Adrenal gland (tissue), 12 donors: ENCODE measurements around the gene BABAM2. TPM values are rescaled to one million over a fixed set of nuclear protein-coding genes. Genes with fewer than 3 reads are reported as not detected.
"Not testable (repeated sequence)": the region's sequence is repeated elsewhere in the genome, so short reads cannot be mapped to it uniquely, and the experiment has no call there.

Source experiments
- DNase-seq, 7 donors: peaks; one replicate each; pipeline ENCODE4 v3.0.0-alpha.2; 2019 to 2020
- H3K27ac ChIP-seq, 5 donors: fragments of 200-600 bp; sonication (generic) in 4 of 5; 1 replicate in 3 of 5; 2 replicates in 2 of 5; pipeline versions ENCODE4 v1.5.1 to v1.8.0; 2016 to 2020; ENCODE audit warnings: mild to moderate bottlenecking in 1 of 5
- H3K27me3 ChIP-seq: fragments of 200-600 bp; 2 replicates; pipeline ENCODE4 v1.8.0; 2021
- H3K36me3 ChIP-seq, 2 donors: fragments of 200-600 bp; replicated peaks in 1 of 2; 1 replicate in 1 of 2; 2 replicates in 1 of 2; pipeline versions ENCODE4 v1.5.1 to v1.8.0; 2018 to 2022
- H3K4me1 ChIP-seq, 2 donors: fragments of 200-600 bp; replicated peaks in 1 of 2; 1 replicate in 1 of 2; 2 replicates in 1 of 2; pipeline versions ENCODE4 v1.5.1 to v1.8.0; 2018 to 2021
- H3K4me3 ChIP-seq, 4 donors: fragments of 200-600 bp; sonication (generic) in 3 of 4; one replicate each; pipeline ENCODE4 v1.5.1; 2016 to 2018
- H3K9me3 ChIP-seq, 3 donors: fragments of 200-600 bp; sonication (generic) in 1 of 3; replicated peaks in 1 of 3; 1 replicate in 2 of 3; 2 replicates in 1 of 3; pipeline versions ENCODE4 v1.5.1 to v1.8.0; 2016 to 2021
- POLR2A ChIP-seq, 2 donors: fragments of 450-650 bp; IDR thresholded peaks; one replicate each; pipeline ENCODE4 v1.6.1; 2017; ENCODE audit warnings: antibody characterized with exemption in 2 of 2, mild to moderate bottlenecking in 2 of 2, moderate library complexity in 1 of 2
- WGBS, 4 donors: extraction: QIAGEN DNeasy Blood & Tissue Kit in 2 of 4; methylation state at CpG; one replicate each; pipeline versions ENCODE4 v1.1.5 to v1.1.7; 2013 to 2017; 5-methylcytosine and 5-hydroxymethylcytosine counted together
- intact Hi-C, 2 donors: fragments of 100-400 bp; cut with DNase I; formaldehyde crosslinking; loops; one replicate each; pipeline versions ENCODE4 v1.14.1 to v1.15.0; 2022 to 2023
- polyA plus RNA-seq, 3 donors: library from polyadenylated mRNA; stranded (reverse); fragments of 200-250 nt in 2 of 3; fragments of 350-450 nt in 1 of 3; fragmentation: Illumina TruSeq in 1 of 3; extraction: RNeasy Lipid Tissue Mini Kit (QIAGEN cat#74804) in 1 of 3; gene quantifications; one replicate each; pipeline ENCODE4 v1.2.3, GENCODE V29; 2013 to 2014
- total RNA-seq, 9 donors: library from RNA; depleted of rRNA in 4 of 9; stranded (reverse); fragments of >200 nt in 4 of 9; fragments of 120-200 nt in 1 of 9; fragmentation: NEBNext Ultra II Directional in 1 of 9; extraction: Animal tissue kit (Norgen Biotek cat#: 25700) in 1 of 9; gene quantifications; one replicate each; pipeline versions ENCODE4 v1.1.0 to v1.2.4, GENCODE V29; 2013 to 2023
- TF ChIP-seq, protein P1 (sequence below), 6 experiments: fragments of 450-650 bp in 4 of 6; fragments of 200-600 bp in 2 of 6; sonication (generic) in 1 of 6; IDR thresholded peaks; 1 replicate in 5 of 6; 2 replicates in 1 of 6; pipeline versions ENCODE4 v1.5.1 to v1.8.0; 2016 to 2021; ENCODE audit warnings: antibody characterized with exemption in 6 of 6, mild to moderate bottlenecking in 2 of 6, moderate library complexity in 1 of 6
- donor health status: healthy with polysubstance abuse.
- donor health status: Bipolar disorder and iron deficiency.
- donor health status: DM: yes; HTN: yes; CAD: no.
- donor health status: DM: no; HTN: no; CAD: no.
- donor health status: DM: no; HTN: no; CAD: no.
- donor health status: DM: yes; HTN: yes; CAD: no.

Gene BABAM2
- total and polyA plus RNA-seq, 12 donors, result 88.2 to 925 (median 357) TPM

DNA sequence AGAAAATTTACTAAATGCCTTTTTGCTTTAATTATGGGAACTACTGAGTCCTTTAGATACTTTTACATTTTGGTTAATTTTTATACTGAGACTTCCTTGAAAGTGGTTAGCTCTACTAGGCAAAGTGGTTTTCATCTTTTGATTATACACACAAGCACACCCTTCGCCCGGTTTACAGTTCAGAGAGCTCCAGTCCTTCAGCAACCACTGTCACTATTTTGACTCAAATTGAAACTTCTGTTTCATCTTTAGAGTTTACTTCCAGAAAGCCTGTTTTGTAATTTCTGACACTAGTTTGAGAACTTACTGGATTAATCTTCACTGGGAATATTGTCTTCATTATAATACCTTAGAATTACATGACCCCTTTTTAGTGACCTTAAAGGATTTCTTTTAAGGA lies 361.8 kb downstream of the BABAM2 start:
- WGBS, 4 donors, result 74 to 95% (median 88%) methylated on average over 2 of the region's 2 CpGs
- Histone ChIP-seq H3K36me3 (peaks cover 0 to 29% of the 10 kb centered on the region in 2 donors), H3K4me3 (no peak overlapping the region), H3K27ac (no peak overlapping the region), H3K9me3 (no peaks in the 10 kb centered on the region), H3K27me3 (no peaks in the 10 kb centered on the region), H3K4me1 (peaks cover 0 to 15% of the 10 kb centered on the region in 2 donors)
- DNase-seq, result no peak
- intact Hi-C loops, result no loop called here
- no peak for TF ChIP-seq POLR2A (IDR thresholded peaks at IDR 0.05)
- TF ChIP-seq, protein P1, sequence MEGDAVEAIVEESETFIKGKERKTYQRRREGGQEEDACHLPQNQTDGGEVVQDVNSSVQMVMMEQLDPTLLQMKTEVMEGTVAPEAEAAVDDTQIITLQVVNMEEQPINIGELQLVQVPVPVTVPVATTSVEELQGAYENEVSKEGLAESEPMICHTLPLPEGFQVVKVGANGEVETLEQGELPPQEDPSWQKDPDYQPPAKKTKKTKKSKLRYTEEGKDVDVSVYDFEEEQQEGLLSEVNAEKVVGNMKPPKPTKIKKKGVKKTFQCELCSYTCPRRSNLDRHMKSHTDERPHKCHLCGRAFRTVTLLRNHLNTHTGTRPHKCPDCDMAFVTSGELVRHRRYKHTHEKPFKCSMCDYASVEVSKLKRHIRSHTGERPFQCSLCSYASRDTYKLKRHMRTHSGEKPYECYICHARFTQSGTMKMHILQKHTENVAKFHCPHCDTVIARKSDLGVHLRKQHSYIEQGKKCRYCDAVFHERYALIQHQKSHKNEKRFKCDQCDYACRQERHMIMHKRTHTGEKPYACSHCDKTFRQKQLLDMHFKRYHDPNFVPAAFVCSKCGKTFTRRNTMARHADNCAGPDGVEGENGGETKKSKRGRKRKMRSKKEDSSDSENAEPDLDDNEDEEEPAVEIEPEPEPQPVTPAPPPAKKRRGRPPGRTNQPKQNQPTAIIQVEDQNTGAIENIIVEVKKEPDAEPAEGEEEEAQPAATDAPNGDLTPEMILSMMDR (IDR thresholded peaks at IDR 0.05), result no peak

DNA sequence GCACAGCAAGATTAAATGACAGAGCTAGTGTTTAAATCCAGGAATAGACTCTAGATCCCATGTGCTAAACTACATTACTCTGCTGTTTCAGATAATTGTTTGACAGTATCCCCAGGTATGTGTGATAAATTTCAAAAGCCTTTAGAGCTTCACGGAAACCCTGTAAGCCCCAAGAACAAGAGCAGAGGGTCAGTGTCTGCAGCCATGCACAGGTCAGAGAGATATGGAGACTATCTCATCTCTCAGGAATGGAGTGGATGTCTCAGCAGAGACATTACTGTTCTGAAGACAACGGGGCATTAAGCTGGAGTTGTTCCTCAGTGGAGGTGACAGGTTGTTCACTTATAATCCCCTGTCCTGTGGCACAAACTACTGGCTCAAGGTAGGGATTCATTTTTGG lies 363.0 kb downstream of the BABAM2 start:
- TF ChIP-seq, protein P1 (IDR thresholded peaks at IDR 0.05), result no peak
- no peak for TF ChIP-seq POLR2A (IDR thresholded peaks at IDR 0.05)

DNA sequence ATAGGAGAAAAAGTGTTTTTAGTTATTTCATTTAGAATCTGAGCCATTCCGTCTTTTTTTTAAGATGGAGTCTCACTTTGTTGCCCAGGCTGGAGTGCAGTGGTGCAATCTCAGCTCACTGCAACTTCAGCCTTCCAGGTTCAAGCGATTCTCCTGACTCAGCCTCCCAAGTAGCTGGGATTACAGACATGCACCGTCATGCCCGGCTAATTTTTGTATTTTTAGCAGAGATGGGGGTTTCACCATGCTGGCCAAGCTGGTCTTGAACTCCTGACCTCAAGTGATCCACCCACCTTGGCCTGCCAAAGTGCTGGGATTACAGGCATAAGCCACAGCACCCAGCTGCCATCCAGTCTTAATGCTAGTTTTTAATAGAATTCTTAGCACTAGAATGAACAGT lies 364.7 kb downstream of the BABAM2 start:
- H3K27ac ChIP-seq, H3K9me3 ChIP-seq, H3K4me3 ChIP-seq, H3K4me1 ChIP-seq, intact Hi-C loops, DNase-seq, H3K27me3 ChIP-seq: not testable (repeated sequence)
- WGBS, 4 donors, result 91 to 97% (median 96%) methylated on average over 4 of the region's 4 CpGs
- H3K36me3 ChIP-seq, result peaks cover 0 to 25% of the 10 kb centered on the region in 2 donors

More for the DNA sequence above, 363.0 kb downstream of the BABAM2 start:
- 93 to 98% (median 96%) methylated on average over 2 of the region's 2 CpGs for WGBS, 4 donors
- H3K36me3 ChIP-seq, result peaks cover 0 to 34% of the 10 kb centered on the region in 2 donors
- peaks cover 0 to 3% of the 10 kb centered on the region in 2 donors for H3K4me1 ChIP-seq
- no peaks in the 10 kb centered on the region for H3K27me3 ChIP-seq
- intact Hi-C loops, result no loop called here
- no peak overlapping the region for H3K4me3 ChIP-seq
- DNase-seq, result no peak
- H3K27ac ChIP-seq, result no peak overlapping the region
- H3K9me3 ChIP-seq, result no peaks in the 10 kb centered on the region

DNA sequence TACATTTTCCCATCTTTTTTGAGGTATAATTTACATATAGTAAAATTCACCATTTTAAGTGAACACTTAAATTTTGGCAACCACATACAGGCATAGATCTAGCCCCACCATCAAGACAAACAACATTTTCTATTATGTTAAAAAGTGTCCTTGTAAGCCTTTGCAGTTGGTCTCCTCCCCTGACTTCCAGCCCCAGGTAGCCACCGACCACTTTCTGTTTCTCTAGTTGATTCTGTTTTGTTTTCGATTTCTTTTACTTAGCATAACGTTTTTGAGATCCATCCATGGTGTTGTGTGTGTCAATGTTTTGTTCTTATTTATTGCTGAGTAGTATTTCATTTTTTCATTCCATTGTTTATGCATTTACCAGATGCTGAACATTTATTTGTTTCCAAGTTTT lies 366.7 kb downstream of the BABAM2 start:
- H3K36me3 ChIP-seq, result peaks cover 0 to 16% of the 10 kb centered on the region in 2 donors
- intact Hi-C loops, result no loop called here
- WGBS, 4 donors, result 94 to 97% (median 95%) methylated on average over 3 of the region's 3 CpGs

DNA sequence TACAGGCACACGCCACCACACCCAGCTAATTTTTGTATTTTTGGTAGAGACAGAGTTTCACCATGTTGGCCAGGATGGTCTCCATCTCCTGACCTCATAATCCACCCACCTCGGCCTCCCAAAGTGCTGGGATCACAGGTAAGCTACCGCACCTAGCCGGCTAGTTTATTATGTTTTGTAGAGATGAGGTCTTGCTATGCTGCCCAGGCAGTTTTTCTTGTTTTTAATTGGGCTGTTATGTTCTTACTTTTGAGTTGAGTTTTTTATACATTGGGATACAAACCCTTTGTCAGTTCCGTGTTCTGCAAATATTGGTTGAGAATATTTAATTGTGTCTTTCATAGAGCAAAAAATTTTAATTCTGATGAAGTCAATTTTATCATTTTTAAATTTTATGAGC lies 368.7 kb downstream of the BABAM2 start:
- H3K27ac ChIP-seq, H3K4me3 ChIP-seq, H3K9me3 ChIP-seq, DNase-seq, H3K36me3 ChIP-seq, intact Hi-C loops, H3K4me1 ChIP-seq, H3K27me3 ChIP-seq: not testable (repeated sequence)
- WGBS, 4 donors, result 95 to 98% (median 97%) methylated on average over 5 of the region's 5 CpGs

More for the DNA sequence above, 366.7 kb downstream of the BABAM2 start:
- no peak for DNase-seq
- no peak overlapping the region for H3K4me3 ChIP-seq
- no peaks in the 10 kb centered on the region for H3K9me3 ChIP-seq
- TF ChIP-seq, protein P1 (IDR thresholded peaks at IDR 0.05), result no peak
- no peak for TF ChIP-seq POLR2A (IDR thresholded peaks at IDR 0.05)
- H3K27me3 ChIP-seq, result no peaks in the 10 kb centered on the region
- H3K27ac ChIP-seq, result no peak overlapping the region
- no peaks in the 10 kb centered on the region for H3K4me1 ChIP-seq
